H1 (cell line): Measurements from ENCODE around the gene MAML3. TPM values are rescaled to one million over a fixed set of nuclear protein-coding genes. Genes with fewer than 3 reads are reported as not detected.

Source experiments
- CTCF ChIA-PET: fragments of 300-600 bp; sonication (Branson Sonifier 250); formaldehyde crosslinking; loops from one replicate; lab custom pipeline; 2021; ENCODE audit not compliant: partially characterized antibody; lab: Charles Lee
- POLR2A ChIA-PET: fragments of 300-600 bp; sonication (Branson Sonifier 250); formaldehyde crosslinking; loops from one replicate; lab custom pipeline; 2021; ENCODE audit warnings: inconsistent platforms; ENCODE audit not compliant: partially characterized antibody; lab: Charles Lee
- DNase-seq, 2 experiments: peaks; one replicate each; pipeline versions ENCODE4 v3.0.0 to v3.0.0-alpha.2; 2010 to 2022; ENCODE audit warnings: low spot score in 2 of 2, low read depth in 1 of 2, mixed read lengths in 1 of 2
- FAIRE-seq: peaks from 2 replicates; lab custom pipeline; 2011; peaks lifted over from hg19 to GRCh38; lab: Jason Lieb, UNC
- H2AFZ ChIP-seq: 2 replicates; pipeline ENCODE4 v1.8.1; 2012; ENCODE audit warnings: low read length, inconsistent platforms
- H2AK5ac ChIP-seq: 2 replicates; pipeline ENCODE4 v1.6.1; 2013; ENCODE audit warnings: low read depth, low read length
- H2BK120ac ChIP-seq: replicated peaks from 2 replicates; pipeline ENCODE3; 2013; ENCODE audit warnings: low read depth, low read length, inconsistent platforms
- H2BK12ac ChIP-seq: 2 replicates; pipeline ENCODE4 v1.6.1; 2013; ENCODE audit warnings: low read depth, low read length
- H2BK15ac ChIP-seq: 2 replicates; pipeline ENCODE4 v1.6.1; 2013; ENCODE audit warnings: low read length
- H2BK20ac ChIP-seq: 2 replicates; pipeline ENCODE4 v1.6.1; 2013; ENCODE audit warnings: low read length
- H2BK5ac ChIP-seq: 2 replicates; pipeline ENCODE4 v1.6.1; 2013; ENCODE audit warnings: low read depth, low read length
- H3K14ac ChIP-seq: 2 replicates; pipeline ENCODE4 v1.6.1; 2013; ENCODE audit warnings: inconsistent platforms; ENCODE audit not compliant: insufficient read length
- H3K18ac ChIP-seq: 2 replicates; pipeline ENCODE4 v1.6.1; 2013; ENCODE audit warnings: low read length; ENCODE audit errors: extremely low read depth
- H3K23ac ChIP-seq: 2 replicates; pipeline ENCODE4 v1.6.1; 2013; ENCODE audit warnings: inconsistent platforms; ENCODE audit not compliant: insufficient read length
- H3K23me2 ChIP-seq: 2 replicates; pipeline ENCODE4 v1.6.1; 2013; ENCODE audit warnings: low read depth, low read length
- H3K27ac ChIP-seq: 2 replicates; pipeline ENCODE4 v1.6.1; 2011; ENCODE audit warnings: low read depth, low read length, inconsistent platforms
- H3K27me3 ChIP-seq, 4 experiments: replicated peaks in 1 of 4; 1 replicate in 1 of 4; 2 replicates in 3 of 4; pipeline versions ENCODE4 v1.6.1 to v1.8.1; 2011 to 2013; ENCODE audit warnings: low read length in 3 of 4, mild to moderate bottlenecking in 3 of 4, inconsistent platforms in 2 of 4, mixed read lengths in 2 of 4, moderate library complexity in 1 of 4; ENCODE audit not compliant: control insufficient read depth in 3 of 4, insufficient read depth in 3 of 4; ENCODE audit errors: extremely low read depth in 1 of 4
- H3K36me3 ChIP-seq, 4 experiments: 2 replicates each; pipeline versions ENCODE4 v1.6.1 to v1.8.1; 2011 to 2013; ENCODE audit warnings: mild to moderate bottlenecking in 4 of 4, low read length in 3 of 4, moderate library complexity in 2 of 4, control low read depth in 1 of 4, inconsistent platforms in 1 of 4; ENCODE audit not compliant: insufficient read depth in 4 of 4, control insufficient read depth in 2 of 4
- H3K4ac ChIP-seq: replicated peaks from 2 replicates; pipeline ENCODE3; 2013; ENCODE audit warnings: low read length, low read depth, mixed read lengths, inconsistent platforms; ENCODE audit not compliant: insufficient read length
- H3K4me1 ChIP-seq, 4 experiments: replicated peaks in 1 of 4; 1 replicate in 1 of 4; 2 replicates in 3 of 4; pipeline versions ENCODE4 v1.6.1 to v1.8.1; 2011 to 2013; ENCODE audit warnings: low read length in 3 of 4, inconsistent platforms in 2 of 4, mixed read lengths in 1 of 4; ENCODE audit not compliant: insufficient read depth in 4 of 4, control insufficient read depth in 3 of 4
- H3K4me2 ChIP-seq, 2 experiments: 2 replicates each; pipeline versions ENCODE4 v1.6.1 to v1.8.1; 2011 to 2013; ENCODE audit warnings: low read depth in 2 of 2, low read length in 2 of 2, control low read depth in 1 of 2, inconsistent platforms in 1 of 2, mild to moderate bottlenecking in 1 of 2; ENCODE audit not compliant: insufficient read depth in 1 of 2
- H3K4me3 ChIP-seq, 4 experiments: fragments of 200-600, 300-600 bp in 1 of 4; sonication (generic), shearing (Covaris generic), sonication (Bioruptor Twin) in 1 of 4; 2 replicates each; pipeline versions ENCODE4 v1.5.1 to v1.8.1; 2011 to 2016; ENCODE audit warnings: low read length in 4 of 4, low read depth in 3 of 4, control low read depth in 2 of 4, inconsistent platforms in 2 of 4, mild to moderate bottlenecking in 2 of 4, mixed read lengths in 1 of 4, moderate library complexity in 1 of 4; ENCODE audit not compliant: insufficient read depth in 2 of 4; ENCODE audit errors: extremely low read depth in 1 of 4
- H3K56ac ChIP-seq: replicated peaks from 2 replicates; pipeline ENCODE3; 2013; ENCODE audit warnings: low read depth, mild to moderate bottlenecking, mixed read lengths, low read length, inconsistent platforms; ENCODE audit not compliant: insufficient read length
- H3K79me1 ChIP-seq: 2 replicates; pipeline ENCODE4 v1.6.1; 2013; ENCODE audit warnings: low read depth, low read length, control low read depth
- H3K79me2 ChIP-seq, 2 experiments: 2 replicates each; pipeline versions ENCODE4 v1.6.1 to v1.8.1; 2012 to 2013; ENCODE audit warnings: low read length in 2 of 2, mild to moderate bottlenecking in 2 of 2, inconsistent platforms in 1 of 2; ENCODE audit not compliant: insufficient read depth in 2 of 2, control insufficient read depth in 1 of 2
- H3K9ac ChIP-seq, 4 experiments: replicated peaks in 1 of 4; 1 replicate in 1 of 4; 2 replicates in 3 of 4; pipeline versions ENCODE4 v1.6.1 to v1.8.1; 2011 to 2013; ENCODE audit warnings: low read depth in 3 of 4, low read length in 3 of 4, control low read depth in 2 of 4, mild to moderate bottlenecking in 2 of 4, moderate library complexity in 2 of 4, inconsistent platforms in 1 of 4; ENCODE audit errors: extremely low read depth in 1 of 4
- H3K9me3 ChIP-seq, 2 experiments: 2 replicates each; pipeline versions ENCODE4 v1.6.1 to v1.8.1; 2012 to 2013; ENCODE audit warnings: mild to moderate bottlenecking in 2 of 2, moderate library complexity in 2 of 2, control low read depth in 1 of 2, inconsistent platforms in 1 of 2, low read depth in 1 of 2, low read length in 1 of 2, mixed read lengths in 1 of 2; ENCODE audit not compliant: insufficient read depth in 2 of 2
- H4K20me1 ChIP-seq, 2 experiments: replicated peaks in 1 of 2; 2 replicates each; pipeline versions ENCODE3 to v1.8.1; 2011 to 2013; ENCODE audit warnings: inconsistent platforms in 2 of 2, low read length in 2 of 2, mild to moderate bottlenecking in 1 of 2; ENCODE audit not compliant: insufficient read depth in 2 of 2, control insufficient read depth in 1 of 2
- H4K5ac ChIP-seq: 2 replicates; pipeline ENCODE4 v1.6.1; 2013; ENCODE audit warnings: low read length, low read depth, mixed read lengths, inconsistent platforms; ENCODE audit not compliant: insufficient read length
- H4K8ac ChIP-seq: 2 replicates; pipeline ENCODE4 v1.8.0; 2013; ENCODE audit warnings: mild to moderate bottlenecking, moderate library complexity, low read length, inconsistent platforms; ENCODE audit not compliant: insufficient read depth; ENCODE audit errors: extremely low read depth
- H4K91ac ChIP-seq: replicated peaks from 2 replicates; pipeline ENCODE3; 2013; ENCODE audit warnings: low read length, mixed read lengths, inconsistent platforms; ENCODE audit not compliant: insufficient read length
- ASH2L ChIP-seq: fragments of 200-600, 300-600 bp; sonication (generic); IDR thresholded peaks from one replicate; pipeline ENCODE4 v1.7.1; 2017; ENCODE audit warnings: low read length
- BACH1 ChIP-seq: IDR thresholded peaks from 2 replicates; pipeline ENCODE4 v1.6.1; 2012; ENCODE audit warnings: low read length, improper control_type of control experiment
- RAD21 ChIP-seq, 2 experiments: IDR thresholded peaks in 1 of 2; conservative IDR thresholded peaks in 1 of 2; 2 replicates each; pipeline ENCODE4 v1.6.1; 2011; ENCODE audit warnings: low read depth in 2 of 2, low read length in 2 of 2, improper control_type of control experiment in 1 of 2, inconsistent platforms in 1 of 2, mild to moderate bottlenecking in 1 of 2, moderate library complexity in 1 of 2
- RNF2 ChIP-seq: fragments of 200-900, 300-1000 bp; sonication (generic); IDR thresholded peaks from 2 replicates; pipeline ENCODE4 v1.7.1; 2016; ENCODE audit warnings: borderline replicate concordance, low read depth, mild to moderate bottlenecking, antibody characterized with exemption, low read length; ENCODE audit not compliant: poor library complexity, severe bottlenecking; ENCODE audit errors: missing control alignments
- SAP30 ChIP-seq: fragments of 300-600 bp; sonication (generic); IDR thresholded peaks from 2 replicates; pipeline ENCODE4 v1.7.1; 2012; ENCODE audit warnings: low read length, moderate library complexity, mild to moderate bottlenecking, inconsistent platforms; ENCODE audit not compliant: insufficient read depth, insufficient replicate concordance
- WGBS, 2 experiments: shearing (Covaris generic) in 1 of 2; methylation state at CpG; one replicate each; pipeline versions ENCODE4 v1.1.6 to v1.1.7; 2013 to 2015; ENCODE audit warnings: low lambda C conversion rate in 2 of 2, mixed read lengths in 2 of 2, inconsistent platforms in 1 of 2, low coverage in 1 of 2, missing lambda C conversion rate in 1 of 2; ENCODE audit not compliant: insufficient replicate concordance in 2 of 2, insufficient coverage in 1 of 2, insufficient read length in 1 of 2; ENCODE audit errors: extremely low coverage in 1 of 2, missing lambda C conversion rate in 1 of 2; 5-methylcytosine and 5-hydroxymethylcytosine counted together
- polyA plus RNA-seq, 7 experiments: library from polyadenylated mRNA; depleted of rRNA in 3 of 7; stranded (reverse) in 5 of 7; unstranded in 2 of 7; fragments of >200 nt in 5 of 7; fragments of 200-250 nt in 2 of 7; gene quantifications; 1 replicate in 5 of 7; 2 replicates in 1 of 7; 4 replicates in 1 of 7; pipeline versions ENCODE4 v1.2.1 to v1.2.3, GENCODE V29; 2011 to 2013; ENCODE audit warnings: missing spikeins in 2 of 7, mixed read lengths in 2 of 7
- total RNA-seq: library from RNA; stranded (reverse); fragmentation: NEBNext Ultra II Directional; extraction: Animal tissue kit (Norgen Biotek cat#: 25700); gene quantifications from 2 replicates; pipeline ENCODE4 v1.2.1, GENCODE V29; 2021

MAML3 gene
- total and polyA plus RNA-seq, 2 of the 8 experiments (the other 6 are each of a cell fraction or from before 2014, with no cell fraction given), result 2.1 to 5.7 TPM

DNA sequence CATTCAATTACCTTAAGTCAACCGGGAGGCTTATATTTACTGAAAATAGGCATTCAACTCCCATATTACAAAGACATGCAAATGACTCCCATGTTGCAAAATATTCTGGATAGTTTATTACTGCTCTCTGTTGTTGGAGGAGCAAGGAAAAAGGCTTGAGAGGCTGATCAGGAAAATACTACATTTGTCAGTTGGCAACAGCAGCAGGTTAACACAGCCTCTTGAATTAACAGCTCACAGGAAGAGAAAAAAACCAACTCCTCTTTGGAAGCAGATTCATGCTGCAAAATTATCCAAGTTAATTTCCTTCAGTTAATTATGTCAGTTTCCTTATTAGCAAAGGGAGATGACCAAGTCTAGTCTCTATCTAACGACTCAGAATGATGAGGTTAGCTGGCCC is 238.9 kb downstream of the MAML3 start:
- DNase-seq (no peak), FAIRE-seq (no peak)
- no peaks in the 10 kb centered on the region; a peak in 1 of 7 replicates for H3K4me1 ChIP-seq
- no peak overlapping the region for H3K56ac ChIP-seq
- no peak overlapping the region for H2AK5ac ChIP-seq
- no peaks in the 10 kb centered on the region for H3K36me3 ChIP-seq
- H3K18ac ChIP-seq, result no peak overlapping the region
- no peaks in the 10 kb centered on the region; the same call in 1 of the 2 replicates for H3K23me2 ChIP-seq
- no peaks in the 10 kb centered on the region for H3K27me3 ChIP-seq
- no peak overlapping the region for H2BK5ac ChIP-seq
- H2AFZ ChIP-seq, result no peak overlapping the region
- no peak overlapping the region for H2BK20ac ChIP-seq
- no peak overlapping the region for H4K5ac ChIP-seq
- WGBS, 2 experiments, result 78% methylated on average over 2 of the region's 2 CpGs; no CpG with 5 or more reads in 1 of the 2 experiments
- H3K4ac ChIP-seq, result no peak overlapping the region
- no peak overlapping the region for H3K9ac ChIP-seq
- H3K79me1 ChIP-seq, result no peaks in the 10 kb centered on the region
- H3K4me3 ChIP-seq, result no peak overlapping the region
- no peak overlapping the region for H3K27ac ChIP-seq
- no peak overlapping the region for H3K14ac ChIP-seq
- no peak overlapping the region for H4K8ac ChIP-seq
- POLR2A ChIA-PET, result interaction anchor here (1.2 to 1.5 kb wide), 2 partner anchors 12 to 14 kb away, joined by 3 to 4 read pairs; no protein-coding TSS in a partner anchor
- H3K79me2 ChIP-seq, result no peaks in the 10 kb centered on the region
- no peaks in the 10 kb centered on the region for H3K9me3 ChIP-seq
- no peak overlapping the region for H4K91ac ChIP-seq
- H2BK120ac ChIP-seq, result no peak overlapping the region
- H2BK12ac ChIP-seq, result no peak overlapping the region
- CTCF ChIA-PET, result interaction anchor here (1.4 kb wide), 1 partner anchor 14 kb away, joined by 3 read pairs; no protein-coding TSS in a partner anchor
- no peak overlapping the region for H3K23ac ChIP-seq
- no peak overlapping the region for H2BK15ac ChIP-seq
- H3K4me2 ChIP-seq, result no peak overlapping the region
- H4K20me1 ChIP-seq, result no peaks in the 10 kb centered on the region
- no peak for TF ChIP-seq SAP30
- no peak for TF ChIP-seq BACH1
- no peak for TF ChIP-seq ASH2L
- TF ChIP-seq RAD21 (IDR thresholded peaks at IDR 0.05 in 1 of 2, conservative IDR thresholded peaks at IDR 0.05 in 1 of 2; ENCODE audit: low read depth in 2 of 2, low read length in 2 of 2), result no peak
- no peak for TF ChIP-seq RNF2
